Fibroblast of villous mesenchyme (primary cell): Measurements from ENCODE around the gene DMC1. TPM values are rescaled to one million over a fixed set of nuclear protein-coding genes. Genes with fewer than 3 reads are reported as not detected.
"Not testable (repeated sequence)": the region's sequence is repeated elsewhere in the genome, so short reads cannot be mapped to it uniquely, and the experiment has no call there.

Experiments used
- DNase-seq: peaks from one replicate; pipeline ENCODE4 v3.0.0-alpha.2; 2010; ENCODE audit warnings: low read depth
- H3K4me3 ChIP-seq: 2 replicates; pipeline ENCODE4 v1.5.1; 2011; ENCODE audit warnings: low read depth, mild to moderate bottlenecking, low read length
- total RNA-seq: library from RNA; depleted of rRNA; stranded (reverse); fragments of >200 nt; gene quantifications from 2 replicates; pipeline ENCODE4 v1.2.3, GENCODE V29; 2012
- TF ChIP-seq, protein P1 (sequence below): IDR thresholded peaks from 2 replicates; pipeline ENCODE4 v1.5.1; 2012; ENCODE audit warnings: low read depth, mild to moderate bottlenecking, low read length; ENCODE audit not compliant: insufficient read depth

The DMC1 gene
- total RNA-seq, 1 donor: 6.5 TPM

DNA sequence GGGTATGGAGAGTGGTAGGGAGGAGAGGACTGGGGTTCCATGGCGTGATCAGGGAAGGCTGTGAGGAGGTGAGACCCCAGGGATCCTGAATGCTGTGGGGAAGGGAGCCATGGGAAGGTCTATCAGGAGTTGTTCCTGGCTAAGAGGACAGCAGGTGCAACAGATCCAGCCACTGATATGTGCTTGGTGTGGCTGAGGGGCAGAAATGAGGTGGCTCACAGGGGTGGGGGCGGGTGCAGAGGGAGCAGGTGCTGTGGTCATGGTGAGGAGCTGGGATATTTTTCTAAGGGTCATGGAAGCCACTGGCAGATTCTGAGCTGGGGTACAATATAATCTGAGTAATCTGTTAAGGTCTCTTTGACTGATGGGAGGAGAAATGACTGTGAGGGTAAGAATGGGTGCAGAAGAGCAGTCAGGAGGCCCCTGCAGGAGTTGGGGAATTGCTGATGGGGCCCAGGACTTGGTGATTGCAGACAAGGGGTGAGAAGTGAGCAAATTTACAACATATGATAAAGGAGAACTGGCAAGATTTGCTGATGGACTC, 31.3 kb upstream of the DMC1 start:
- TF ChIP-seq, protein P1, sequence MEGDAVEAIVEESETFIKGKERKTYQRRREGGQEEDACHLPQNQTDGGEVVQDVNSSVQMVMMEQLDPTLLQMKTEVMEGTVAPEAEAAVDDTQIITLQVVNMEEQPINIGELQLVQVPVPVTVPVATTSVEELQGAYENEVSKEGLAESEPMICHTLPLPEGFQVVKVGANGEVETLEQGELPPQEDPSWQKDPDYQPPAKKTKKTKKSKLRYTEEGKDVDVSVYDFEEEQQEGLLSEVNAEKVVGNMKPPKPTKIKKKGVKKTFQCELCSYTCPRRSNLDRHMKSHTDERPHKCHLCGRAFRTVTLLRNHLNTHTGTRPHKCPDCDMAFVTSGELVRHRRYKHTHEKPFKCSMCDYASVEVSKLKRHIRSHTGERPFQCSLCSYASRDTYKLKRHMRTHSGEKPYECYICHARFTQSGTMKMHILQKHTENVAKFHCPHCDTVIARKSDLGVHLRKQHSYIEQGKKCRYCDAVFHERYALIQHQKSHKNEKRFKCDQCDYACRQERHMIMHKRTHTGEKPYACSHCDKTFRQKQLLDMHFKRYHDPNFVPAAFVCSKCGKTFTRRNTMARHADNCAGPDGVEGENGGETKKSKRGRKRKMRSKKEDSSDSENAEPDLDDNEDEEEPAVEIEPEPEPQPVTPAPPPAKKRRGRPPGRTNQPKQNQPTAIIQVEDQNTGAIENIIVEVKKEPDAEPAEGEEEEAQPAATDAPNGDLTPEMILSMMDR: no peak
- DNase-seq: no peak
- no peak overlapping the region for H3K4me3 ChIP-seq

DNA sequence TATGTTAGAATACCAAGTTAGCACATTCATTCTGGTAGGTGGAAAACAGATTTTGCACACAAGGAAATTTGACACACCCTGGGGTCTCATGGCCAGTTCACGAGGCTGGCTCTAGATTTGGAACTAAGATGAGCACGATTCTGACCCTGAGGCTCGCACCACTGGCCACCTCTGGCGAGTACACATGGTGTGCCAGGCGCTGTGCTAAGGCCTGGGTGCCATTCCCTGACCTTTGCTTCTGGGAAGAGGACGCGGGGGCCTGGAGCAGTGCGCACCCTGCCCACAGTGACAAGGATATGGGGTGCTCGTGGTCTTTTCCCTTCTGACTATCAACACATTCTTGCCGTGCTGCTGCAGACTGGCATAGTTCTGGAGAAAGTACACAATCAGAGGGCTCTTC, 29.5 kb upstream of the DMC1 start:
- DNase-seq: no peak
- TF ChIP-seq, protein P1: no peak
- no peak overlapping the region for H3K4me3 ChIP-seq

DNA sequence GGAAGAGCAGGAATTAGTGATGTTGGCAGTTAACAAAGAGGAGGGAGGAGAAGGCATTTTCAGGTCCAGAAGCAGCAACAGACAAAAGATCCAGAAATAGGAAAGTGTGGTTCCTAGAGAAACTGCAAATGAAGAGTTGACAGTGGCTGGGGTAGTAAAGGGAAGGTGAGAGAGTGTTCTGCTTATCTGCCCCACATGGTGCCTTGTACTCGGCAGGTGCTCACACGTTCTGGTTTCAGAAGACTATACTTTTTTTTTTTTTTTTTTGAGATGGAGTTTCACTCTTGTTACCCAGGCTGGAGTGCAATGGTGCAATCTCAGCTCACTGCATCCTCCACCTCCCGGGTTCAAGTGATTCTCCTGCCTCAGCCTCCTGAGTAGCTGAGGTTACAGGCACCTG, 12.9 kb upstream of the DMC1 start:
- not testable (repeated sequence) for H3K4me3 ChIP-seq, DNase-seq

DNA sequence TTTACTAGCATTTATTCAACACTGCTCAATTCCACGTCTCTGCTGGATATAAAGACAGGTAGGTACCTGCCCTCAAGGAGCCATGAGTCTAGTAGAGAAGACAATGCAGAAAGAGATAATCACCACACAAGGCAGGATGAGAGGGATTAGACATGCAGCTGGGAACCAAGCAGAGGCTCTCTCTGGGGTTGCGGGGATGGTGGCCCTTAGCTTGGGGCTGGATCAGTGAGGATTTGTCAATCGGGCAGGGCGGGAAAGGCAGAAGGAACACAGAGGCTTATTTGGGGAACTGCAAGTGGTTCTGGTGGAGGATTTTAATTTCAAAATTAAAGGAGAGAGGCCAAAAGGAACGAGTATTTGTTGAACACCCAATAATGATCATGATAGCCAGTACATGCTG, 8.5 kb upstream of the DMC1 start:
- DNase-seq: no peak
- TF ChIP-seq, protein P1: no peak
- no peak overlapping the region for H3K4me3 ChIP-seq

DNA sequence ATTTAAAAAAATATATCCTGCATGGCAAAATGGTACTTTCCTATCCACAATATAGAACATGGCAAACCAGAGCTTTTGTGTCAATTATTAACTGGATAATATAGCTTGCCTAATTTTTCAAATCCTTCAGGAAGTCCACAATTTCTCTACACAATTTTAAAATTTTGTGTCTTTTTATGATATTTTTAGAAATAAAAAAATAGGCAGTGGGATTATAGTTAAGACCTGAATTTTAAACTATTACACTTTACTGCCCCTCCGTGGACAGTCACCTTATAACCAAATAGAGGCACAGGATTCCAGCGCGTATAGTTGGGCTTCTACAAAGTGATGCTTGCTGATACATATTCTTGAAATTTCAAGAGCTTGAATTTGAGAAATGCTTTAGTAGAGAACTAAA, 2.1 kb upstream of the DMC1 start:
- DNase-seq: peak; percentile 64
- H3K4me3 ChIP-seq: no peak overlapping the region
- TF ChIP-seq, protein P1: peak; percentile 52

DNA sequence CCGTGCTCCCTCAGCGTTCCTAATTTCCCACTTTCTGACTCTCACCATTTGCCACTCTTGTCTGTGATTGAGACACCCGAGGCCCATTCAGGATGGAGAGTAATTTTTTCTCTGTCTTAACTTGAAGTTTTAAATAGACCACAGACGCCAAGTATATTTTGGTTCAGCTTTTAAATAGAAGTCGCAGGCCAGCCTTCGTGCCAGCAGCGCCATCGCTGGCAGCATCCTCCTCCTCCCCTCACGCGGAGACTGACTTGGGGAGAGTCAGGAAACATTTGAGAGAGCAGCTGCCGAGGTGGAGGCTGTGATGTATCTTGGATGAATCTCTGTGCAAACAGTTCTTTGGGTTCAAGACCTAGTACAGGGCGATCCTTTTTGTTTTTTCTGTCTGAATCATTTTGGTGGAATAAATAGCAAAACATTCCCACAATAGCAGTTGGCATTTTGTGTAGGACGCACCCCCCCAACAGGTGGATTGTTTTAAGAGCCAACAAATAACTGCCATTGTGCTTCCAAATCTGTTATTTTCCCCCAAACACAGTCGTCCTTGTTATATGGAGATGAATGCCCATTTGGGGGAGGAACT, 889 bp upstream of the DMC1 start:
- DNase-seq: no peak

DNA sequence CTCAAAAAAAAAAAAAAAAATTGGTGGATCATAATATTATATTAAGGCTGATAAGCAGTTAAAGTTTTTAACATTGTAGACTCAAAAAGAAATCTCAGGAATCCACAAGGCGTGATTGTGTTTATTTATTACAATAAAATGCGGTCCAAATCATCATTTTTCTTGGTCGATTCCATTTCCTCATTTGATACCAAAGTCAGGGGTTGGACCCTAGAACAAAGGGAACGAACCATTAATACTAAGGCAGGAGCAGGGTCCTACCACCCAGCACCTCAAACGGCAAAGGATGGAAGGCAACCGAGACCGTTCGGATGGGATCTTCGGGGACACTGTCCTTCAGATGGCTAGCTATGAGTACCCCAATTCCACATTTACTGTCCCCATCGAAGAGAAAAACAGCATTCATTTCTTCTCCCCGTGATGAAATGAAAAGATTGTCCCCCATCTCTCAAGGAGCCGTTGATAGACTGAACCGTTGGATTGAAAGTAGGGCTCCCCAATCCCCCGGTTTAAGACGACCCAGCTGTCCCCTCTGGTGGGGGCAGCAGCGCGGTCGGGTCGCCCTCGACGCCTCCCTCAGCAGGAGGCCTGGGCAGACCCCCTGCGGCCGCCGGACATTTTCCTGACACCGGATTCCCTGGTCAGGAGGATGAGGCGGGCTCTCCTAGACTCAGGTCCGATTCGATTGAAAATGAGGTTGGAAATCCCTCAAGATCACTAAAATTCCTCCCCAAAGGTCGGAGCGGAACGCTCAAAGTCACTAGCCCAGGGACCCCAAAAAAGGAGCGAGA, 607 bp downstream of the DMC1 start:
- TF ChIP-seq, protein P1: no peak
- peak overlapping the region; percentile 80 for H3K4me3 ChIP-seq

More for the DNA sequence above, 889 bp upstream of the DMC1 start:
- H3K4me3 ChIP-seq: peak overlapping the region; percentile 80
- TF ChIP-seq, protein P1: no peak

More for the DNA sequence above, 607 bp downstream of the DMC1 start:
- DNase-seq: no peak
